GM13977 (cell line): ENCODE measurements around the gene IRF5.
A peak's percentile ranks its signal among the peaks of the same experiment; 100 is the strongest.
"Not testable (repeated sequence)": the region's sequence is repeated elsewhere in the genome, so short reads cannot be mapped to it uniquely, and the experiment has no call there.

Experiments used
- DNase-seq: peaks from one replicate; pipeline ENCODE4 v3.0.0; 2012; ENCODE audit warnings: low spot score
- CTCF ChIP-seq: IDR thresholded peaks from 2 replicates; pipeline ENCODE4 v1.5.1; 2012; ENCODE audit warnings: mild to moderate bottlenecking, control low read depth; ENCODE audit not compliant: insufficient read depth; ENCODE audit errors: extremely low read depth, missing control alignments
- in situ Hi-C: fragments of 300-500 bp; cut with MboI; formaldehyde crosslinking; loops from one replicate; pipeline ENCODE4 v1.12.0; 2022; ENCODE audit warnings: low sequenced_read_pairs, low pct_unique_long_range_greater_than_20kb, mixed read lengths, inconsistent platforms; ENCODE audit not compliant: unreplicated experiment

The IRF5 gene

GRCh38 chr7:128939861-128940410, 2.2 kb downstream of the IRF5 start:
- TF ChIP-seq CTCF = peak; percentile 44
- in situ Hi-C loops = no loop called here
- DNase-seq = peak; percentile 80

DNA sequence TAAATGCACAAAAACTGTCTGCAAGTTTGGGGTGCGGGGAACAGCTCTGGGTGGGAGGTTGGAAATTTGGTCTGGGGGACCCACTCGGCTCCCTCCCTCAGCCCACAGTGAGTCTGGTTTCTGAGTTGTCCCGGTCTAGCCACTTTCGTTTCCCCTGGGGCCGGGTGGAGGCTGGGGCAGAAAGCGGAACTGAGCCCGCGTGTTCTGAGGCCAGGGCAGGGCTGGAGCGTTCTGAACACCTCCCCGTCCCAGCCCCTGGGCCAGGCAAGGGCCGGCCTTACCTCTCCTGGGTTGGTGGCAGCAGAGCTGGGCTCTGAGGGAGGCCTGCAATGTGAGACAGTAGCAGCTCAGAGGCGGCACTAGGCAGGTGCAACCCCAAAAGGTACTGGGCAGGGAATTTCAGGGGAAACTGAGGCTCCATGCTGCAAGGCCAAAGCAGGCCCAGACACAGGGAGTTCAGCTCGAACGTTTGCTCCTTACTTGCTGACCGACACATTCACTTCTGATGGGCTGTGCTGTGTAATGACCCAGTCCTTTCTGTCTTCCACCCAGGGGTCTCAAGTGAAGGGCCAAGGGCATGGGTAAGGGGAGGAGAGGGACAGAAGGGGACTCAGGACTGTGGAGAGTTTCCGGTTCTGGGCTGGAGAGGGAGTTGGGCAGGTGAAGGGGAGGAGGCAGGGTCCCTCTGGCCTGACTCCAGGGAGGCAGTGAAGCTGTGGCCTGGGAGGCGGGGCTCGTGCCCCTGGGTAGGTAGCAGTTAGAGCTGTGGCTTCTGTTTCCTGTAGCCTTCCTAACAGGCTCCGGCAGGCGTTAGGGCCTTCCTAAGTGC, 3.0 kb downstream of the IRF5 start:
- TF ChIP-seq CTCF = no peak
- in situ Hi-C loops = no loop called here
- DNase-seq = peak; percentile 92

- no peak for TF ChIP-seq CTCF
- in situ Hi-C loops = no loop called here
- DNase-seq = no peak
These were observed 3.7 kb downstream of the IRF5 start for GRCh38 chr7:128941323-128941890.

DNA sequence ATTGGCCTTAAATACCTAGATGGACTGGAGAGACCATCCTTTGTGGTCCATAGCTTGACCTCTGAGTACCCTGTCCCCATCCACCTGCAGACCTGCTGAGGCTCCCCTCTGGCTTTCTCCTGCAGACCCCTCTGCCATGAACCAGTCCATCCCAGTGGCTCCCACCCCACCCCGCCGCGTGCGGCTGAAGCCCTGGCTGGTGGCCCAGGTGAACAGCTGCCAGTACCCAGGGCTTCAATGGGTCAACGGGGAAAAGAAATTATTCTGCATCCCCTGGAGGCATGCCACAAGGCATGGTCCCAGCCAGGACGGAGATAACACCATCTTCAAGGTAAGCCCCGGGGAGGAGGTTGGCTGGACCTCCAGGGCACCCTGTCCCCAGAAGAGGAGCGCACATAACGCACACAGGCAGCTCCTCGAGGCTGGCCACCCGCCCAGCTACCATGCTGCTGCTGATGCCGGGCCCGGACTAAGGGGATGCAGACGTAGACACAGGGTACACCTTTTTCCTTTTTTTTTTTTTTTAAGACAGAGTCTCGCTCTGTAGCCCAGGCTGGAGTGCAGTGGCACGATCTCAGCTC, 4.3 kb downstream of the IRF5 start:
- no peak for DNase-seq
- in situ Hi-C loops = no loop called here
- no peak for TF ChIP-seq CTCF

DNA sequence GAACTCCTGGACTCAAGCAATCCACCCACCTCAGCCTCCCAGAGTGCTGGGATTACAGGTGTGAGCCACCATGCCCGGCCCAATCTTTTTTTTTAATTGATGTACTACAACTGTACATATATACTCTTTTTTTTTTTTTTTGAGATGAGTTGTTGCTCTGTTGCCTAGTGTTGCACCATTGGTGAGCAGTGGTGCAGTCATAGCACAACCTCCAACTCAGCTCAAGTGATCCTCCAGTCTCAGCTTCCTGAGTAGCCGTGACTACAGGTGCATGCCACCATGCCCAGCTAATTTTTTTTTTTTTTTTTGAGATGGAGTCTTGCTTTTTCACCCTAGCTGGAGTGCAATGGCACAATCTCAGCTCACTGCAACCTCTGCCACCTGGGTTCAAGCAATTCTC, 5.5 kb downstream of the IRF5 start:
- DNase-seq, in situ Hi-C loops: not testable (repeated sequence)

GRCh38 chr7:128944487-128945236, 6.9 kb downstream of the IRF5 start:
- in situ Hi-C loops = no loop called here

More at GRCh38 chr7:128944487-128945236, 6.9 kb downstream of the IRF5 start:
- no peak for TF ChIP-seq CTCF
- DNase-seq = no peak
